Mesenchymal stem cell (in vitro differentiated cells and primary cell): Measurements from ENCODE around the gene AKT2.

ENCODE experiments used
- DNase-seq: peaks from one replicate; pipeline ENCODE4 v3.0.0-alpha.2; 2013
- H2AFZ ChIP-seq: one replicate; pipeline ENCODE4 v1.6.1; 2013; ENCODE audit warnings: low read depth, mild to moderate bottlenecking, control low read depth, inconsistent platforms, low read length, moderate library complexity
- H2AK5ac ChIP-seq: 2 replicates; pipeline ENCODE4 v1.6.1; 2013; ENCODE audit warnings: low read length, moderate library complexity, mild to moderate bottlenecking, inconsistent platforms; ENCODE audit not compliant: severe bottlenecking
- H2BK120ac ChIP-seq: one replicate; pipeline ENCODE4 v1.6.1; 2013; ENCODE audit warnings: low read depth, mild to moderate bottlenecking, inconsistent platforms, low read length, moderate library complexity
- H2BK12ac ChIP-seq, 2 experiments: one replicate each; pipeline ENCODE4 v1.6.1; 2013; ENCODE audit warnings: inconsistent platforms in 2 of 2, low read length in 2 of 2, mild to moderate bottlenecking in 2 of 2, moderate library complexity in 2 of 2, control low read depth in 1 of 2
- H2BK15ac ChIP-seq: one replicate; pipeline ENCODE4 v1.6.1; 2013; ENCODE audit warnings: mild to moderate bottlenecking, low read depth, inconsistent platforms; ENCODE audit not compliant: poor library complexity, severe bottlenecking
- H2BK5ac ChIP-seq: 2 replicates; pipeline ENCODE4 v1.6.1; 2013; ENCODE audit warnings: low read depth, mild to moderate bottlenecking, low read length, control low read depth, inconsistent platforms; ENCODE audit not compliant: poor library complexity, severe bottlenecking
- H3K14ac ChIP-seq, 2 experiments: one replicate each; pipeline ENCODE4 v1.6.1; 2013; ENCODE audit warnings: inconsistent platforms in 2 of 2, low read length in 2 of 2, control low read depth in 1 of 2, mild to moderate bottlenecking in 1 of 2, moderate library complexity in 1 of 2
- H3K18ac ChIP-seq, 2 experiments: one replicate each; pipeline ENCODE4 v1.6.1; 2013; ENCODE audit warnings: inconsistent platforms in 2 of 2, low read length in 2 of 2, control low read depth in 1 of 2, low read depth in 1 of 2, mild to moderate bottlenecking in 1 of 2
- H3K23ac ChIP-seq, 2 experiments: one replicate each; pipeline ENCODE4 v1.6.1; 2013; ENCODE audit warnings: inconsistent platforms in 2 of 2, low read length in 2 of 2, mild to moderate bottlenecking in 2 of 2, moderate library complexity in 2 of 2, control low read depth in 1 of 2
- H3K27ac ChIP-seq: 2 replicates; pipeline ENCODE4 v1.5.1; 2013; ENCODE audit warnings: mild to moderate bottlenecking, moderate library complexity, low read length, control low read depth, inconsistent platforms; ENCODE audit not compliant: poor library complexity, severe bottlenecking
- H3K27me3 ChIP-seq, 2 experiments: 2 replicates each; pipeline versions ENCODE4 v1.6.1 to v1.7.0; 2013; ENCODE audit warnings: low read length in 2 of 2, mild to moderate bottlenecking in 2 of 2, moderate library complexity in 2 of 2, control low read depth in 1 of 2, inconsistent platforms in 1 of 2; ENCODE audit not compliant: control insufficient read depth in 1 of 2, insufficient read depth in 1 of 2
- H3K36me3 ChIP-seq, 2 experiments: 2 replicates each; pipeline versions ENCODE4 v1.6.1 to v1.7.0; 2013; ENCODE audit warnings: low read length in 2 of 2, control low read depth in 1 of 2, inconsistent platforms in 1 of 2, low read depth in 1 of 2, mild to moderate bottlenecking in 1 of 2; ENCODE audit not compliant: insufficient read depth in 2 of 2, control insufficient read depth in 1 of 2
- H3K4ac ChIP-seq, 2 experiments: one replicate each; pipeline ENCODE4 v1.6.1; 2013; ENCODE audit warnings: inconsistent platforms in 2 of 2, low read length in 2 of 2, mild to moderate bottlenecking in 2 of 2, moderate library complexity in 2 of 2, control low read depth in 1 of 2, low read depth in 1 of 2
- H3K4me1 ChIP-seq: 2 replicates; pipeline ENCODE4 v1.6.1; 2013; ENCODE audit warnings: low read depth, low read length, control low read depth; ENCODE audit not compliant: control insufficient read depth, insufficient read depth
- H3K4me2 ChIP-seq: 2 replicates; pipeline ENCODE4 v1.6.1; 2013; ENCODE audit warnings: low read length, mild to moderate bottlenecking, inconsistent platforms; ENCODE audit not compliant: poor library complexity, severe bottlenecking
- H3K4me3 ChIP-seq, 2 experiments: 2 replicates each; pipeline versions ENCODE4 v1.5.1 to v1.7.0; 2013; ENCODE audit warnings: low read length in 2 of 2, mild to moderate bottlenecking in 2 of 2, control low read depth in 1 of 2, low read depth in 1 of 2; ENCODE audit not compliant: insufficient read depth in 1 of 2
- H3K79me1 ChIP-seq: replicated peaks from 2 replicates; pipeline ENCODE4 v1.6.1; 2013; ENCODE audit warnings: mild to moderate bottlenecking, control low read depth, low read length, inconsistent platforms; ENCODE audit not compliant: poor library complexity, severe bottlenecking
- H3K9ac ChIP-seq: 2 replicates; pipeline ENCODE4 v1.7.0; 2013; ENCODE audit warnings: mild to moderate bottlenecking, low read length, moderate library complexity
- H3K9me3 ChIP-seq: 2 replicates; pipeline ENCODE4 v1.7.0; 2013; ENCODE audit warnings: mild to moderate bottlenecking, low read length; ENCODE audit not compliant: control insufficient read depth
- H4K8ac ChIP-seq: one replicate; pipeline ENCODE4 v1.6.1; 2013; ENCODE audit warnings: inconsistent platforms, mild to moderate bottlenecking, low read length, moderate library complexity
- H4K91ac ChIP-seq: one replicate; pipeline ENCODE4 v1.6.1; 2013; ENCODE audit warnings: mild to moderate bottlenecking, low read length, inconsistent platforms
- WGBS: methylation state at CpG from one replicate; pipeline ENCODE4 v1.1.7; 2013; ENCODE audit warnings: mixed read lengths; 5-methylcytosine and 5-hydroxymethylcytosine counted together

Gene AKT2

GRCh38 chr19:40216013-40216776, 69.0 kb downstream of the AKT2 start:
- H3K36me3 ChIP-seq, result peaks cover 16 to 33% of the 10 kb centered on the region in 2 experiments
- H4K8ac ChIP-seq, result no peak overlapping the region
- H2BK15ac ChIP-seq, result no peak overlapping the region
- no peak overlapping the region for H3K4me2 ChIP-seq
- H2AFZ ChIP-seq, result no peak overlapping the region
- 71% methylated on average over 22 of the region's 23 CpGs for WGBS
- no peak overlapping the region for H3K4ac ChIP-seq
- H3K9ac ChIP-seq, result no peak overlapping the region
- no peak overlapping the region for H3K23ac ChIP-seq
- no peaks in the 10 kb centered on the region for H3K79me1 ChIP-seq
- H3K4me3 ChIP-seq, result no peak overlapping the region
- no peak overlapping the region for H2BK120ac ChIP-seq
- no peaks in the 10 kb centered on the region for H3K9me3 ChIP-seq
- H3K27me3 ChIP-seq, result peaks cover 19 to 26% of the 10 kb centered on the region in 2 experiments
- no peak overlapping the region for H3K18ac ChIP-seq
- no peak overlapping the region for H3K14ac ChIP-seq
- H2BK12ac ChIP-seq, result no peak overlapping the region
- H4K91ac ChIP-seq, result no peak overlapping the region
- H2AK5ac ChIP-seq, result no peak overlapping the region
- peaks cover 17% of the 10 kb centered on the region for H3K4me1 ChIP-seq
- no peak for DNase-seq
- no peak overlapping the region for H2BK5ac ChIP-seq
- H3K27ac ChIP-seq, result no peak overlapping the region

GRCh38 chr19:40214936-40215335, 70.2 kb downstream of the AKT2 start:
- Histone ChIP-seq H3K4me2 (no peak overlapping the region), H3K4me1 (peaks cover 15% of the 10 kb centered on the region), H3K23ac (no peak overlapping the region), H3K27ac (no peak overlapping the region), H3K14ac (no peak overlapping the region), H3K27me3 (peaks cover 19 to 26% of the 10 kb centered on the region in 2 experiments), H3K4ac (no peak overlapping the region), H3K36me3 (peaks cover 25 to 42% of the 10 kb centered on the region in 2 experiments), H3K18ac (no peak overlapping the region), H3K79me1 (no peaks in the 10 kb centered on the region), H4K91ac (no peak overlapping the region), H2BK120ac (no peak overlapping the region), H4K8ac (no peak overlapping the region), H3K4me3 (no peak overlapping the region), H2BK15ac (no peak overlapping the region), H2AK5ac (no peak overlapping the region), H3K9ac (no peak overlapping the region), H2BK12ac (no peak overlapping the region), H2AFZ (no peak overlapping the region), H3K9me3 (no peaks in the 10 kb centered on the region), H2BK5ac (no peak overlapping the region)
- WGBS, result 93% methylated on average over 22 of the region's 22 CpGs
- DNase-seq, result no peak

GRCh38 chr19:40213882-40214570, 71.1 kb downstream of the AKT2 start:
- Histone ChIP-seq H2BK15ac (no peak overlapping the region), H3K4ac (no peak overlapping the region), H3K23ac (no peak overlapping the region), H3K14ac (no peak overlapping the region), H2BK120ac (no peak overlapping the region), H3K9me3 (no peaks in the 10 kb centered on the region), H3K4me3 (no peak overlapping the region), H2BK12ac (no peak overlapping the region), H3K27me3 (peaks cover 19 to 26% of the 10 kb centered on the region in 2 experiments), H2AK5ac (no peak overlapping the region), H3K36me3 (peaks cover 33 to 47% of the 10 kb centered on the region in 2 experiments), H4K8ac (no peak overlapping the region), H3K9ac (no peak overlapping the region), H4K91ac (no peak overlapping the region), H3K18ac (no peak overlapping the region), H2BK5ac (no peak overlapping the region), H3K79me1 (no peaks in the 10 kb centered on the region), H2AFZ (no peak overlapping the region), H3K4me2 (no peak overlapping the region), H3K4me1 (peaks cover 12% of the 10 kb centered on the region), H3K27ac (no peak overlapping the region)
- 95% methylated on average over 46 of the region's 50 CpGs for WGBS
- DNase-seq, result no peak

DNA sequence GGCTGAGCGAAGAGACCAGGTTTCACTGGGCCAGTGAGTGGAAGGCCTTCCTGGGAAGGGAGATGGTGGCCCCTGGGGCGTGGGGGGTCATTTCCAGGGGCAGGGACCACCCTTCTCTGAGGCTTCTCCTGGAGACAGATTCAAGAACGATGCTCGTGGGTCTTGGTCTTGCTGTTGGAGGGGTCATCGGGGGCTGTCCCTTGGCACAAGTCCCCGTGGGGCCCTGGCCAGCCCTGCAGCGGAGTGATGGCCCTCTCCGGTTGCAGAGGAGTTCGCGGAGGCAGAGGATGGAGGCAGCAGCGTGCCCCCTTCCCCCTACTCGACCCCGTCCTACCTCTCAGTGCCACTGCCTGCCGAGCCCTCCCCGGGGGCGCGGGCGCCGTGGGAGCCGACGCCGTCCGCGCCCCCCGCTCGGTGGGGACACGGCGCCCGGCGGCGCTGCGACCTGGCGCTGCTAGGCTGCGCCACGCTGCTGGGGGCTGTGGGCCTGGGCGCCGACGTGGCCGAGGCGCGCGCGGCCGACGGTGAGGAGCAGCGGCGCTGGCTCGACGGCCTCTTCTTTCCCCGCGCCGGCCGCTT, 71.8 kb downstream of the AKT2 start:
- Histone ChIP-seq H3K4me2 (no peak overlapping the region), H3K9ac (no peak overlapping the region)

More for the DNA sequence above, 71.8 kb downstream of the AKT2 start:
- H2BK15ac ChIP-seq, result no peak overlapping the region
- no peak for DNase-seq
- no peak overlapping the region for H3K23ac ChIP-seq
- 94% methylated on average over 51 of the region's 53 CpGs for WGBS
- H3K27ac ChIP-seq, result no peak overlapping the region
- no peak overlapping the region for H3K18ac ChIP-seq
- no peak overlapping the region for H2AFZ ChIP-seq
- H3K4ac ChIP-seq, result no peak overlapping the region
- H3K4me1 ChIP-seq, result peaks cover 12% of the 10 kb centered on the region
- no peak overlapping the region for H2BK12ac ChIP-seq
- no peak overlapping the region for H2AK5ac ChIP-seq
- peaks cover 19 to 22% of the 10 kb centered on the region in 2 experiments for H3K27me3 ChIP-seq
- no peak overlapping the region for H2BK5ac ChIP-seq
- no peaks in the 10 kb centered on the region for H3K9me3 ChIP-seq
- no peak overlapping the region for H3K14ac ChIP-seq
- H3K36me3 ChIP-seq, result peaks cover 38 to 47% of the 10 kb centered on the region in 2 experiments
- H4K91ac ChIP-seq, result no peak overlapping the region
- no peaks in the 10 kb centered on the region for H3K79me1 ChIP-seq
- H2BK120ac ChIP-seq, result no peak overlapping the region
- H4K8ac ChIP-seq, result no peak overlapping the region
- H3K4me3 ChIP-seq, result no peak overlapping the region
